HCT116 (cell line): ENCODE results near the gene LRBA. TPM values are rescaled to one million over a fixed set of nuclear protein-coding genes. Genes with fewer than 3 reads are reported as not detected.

Source experiments
- ATAC-seq: fragments of 200-7000 bp; cut with Tn5 transposase; 2 replicates; pipeline ENCODE4 v1.9.1; 2020; ENCODE audit warnings: mild to moderate bottlenecking, moderate library complexity
- BruUV-seq: library from RNA; stranded (reverse); fragments of 400-500 nt; replicated peaks from 2 replicates; lab custom pipeline; 2021; lab: Mats Ljungman, UMichigan
- CTCF ChIA-PET: fragments of 300-600 bp; sonication (Branson Sonifier 250); formaldehyde crosslinking; loops from one replicate; lab custom pipeline; 2021; ENCODE audit warnings: antibody characterized with exemption; lab: Charles Lee
- POLR2A ChIA-PET: fragments of 300-600, 350-600 bp; sonication (Branson Sonifier 250); formaldehyde crosslinking; loops from one replicate; lab custom pipeline; 2021; ENCODE audit warnings: antibody characterized with exemption; lab: Charles Lee
- RAD21 ChIA-PET, 2 experiments: fragments of 300-600 bp; sonication (Branson Sonifier 250); formaldehyde crosslinking; loops; one replicate each; lab custom pipeline; 2023; ENCODE audit warnings: low total read pairs in 2 of 2; ENCODE audit not compliant: uncharacterized antibody in 2 of 2, unreplicated experiment in 2 of 2, low non-redundant PET in 1 of 2; lab: Charles Lee
- DNase-seq: peaks from one replicate; pipeline ENCODE4 v3.0.0-alpha.2; 2010; ENCODE audit warnings: low read depth, low spot score
- H2AFZ ChIP-seq: fragments of 200-600 bp; shearing (Covaris generic), sonication (generic); 2 replicates; pipeline ENCODE4 v1.6.1; 2017; ENCODE audit warnings: low read depth, mixed run types, mixed read lengths, antibody characterized with exemption, low read length; ENCODE audit not compliant: poor library complexity, severe bottlenecking
- H3K27ac ChIP-seq: 2 replicates; pipeline ENCODE4 v1.5.1; 2012; ENCODE audit warnings: low read depth, low read length
- H3K27me3 ChIP-seq: fragments of 200-600 bp; sonication (generic); 2 replicates; pipeline ENCODE4 v1.6.1; 2016; ENCODE audit warnings: mixed run types, low read length, mixed read lengths; ENCODE audit not compliant: insufficient read depth
- H3K36me3 ChIP-seq, 2 experiments: fragments of 200-500 bp in 1 of 2; fragments of 200-600 bp in 1 of 2; sonication (Bioruptor generic) in 1 of 2; sonication (generic) in 1 of 2; 2 replicates each; pipeline versions ENCODE4 v1.5.1 to v1.6.1; 2014 to 2016; ENCODE audit warnings: low read length in 2 of 2, inconsistent platforms in 1 of 2, mixed read lengths in 1 of 2, mixed run types in 1 of 2; ENCODE audit not compliant: insufficient read depth in 2 of 2, control insufficient read depth in 1 of 2
- H3K4me1 ChIP-seq, 2 experiments: fragments of 200-600 bp in 1 of 2; sonication (generic) in 1 of 2; 2 replicates each; pipeline versions ENCODE4 v1.5.1 to v1.6.1; 2012 to 2017; ENCODE audit warnings: low read length in 2 of 2, inconsistent platforms in 1 of 2, mild to moderate bottlenecking in 1 of 2, mixed read lengths in 1 of 2, mixed run types in 1 of 2, moderate library complexity in 1 of 2; ENCODE audit not compliant: insufficient read depth in 2 of 2, control insufficient read depth in 1 of 2
- H3K4me2 ChIP-seq: fragments of 200-600 bp; sonication (generic); 2 replicates; pipeline ENCODE4 v1.6.1; 2017; ENCODE audit warnings: mixed run types, low read length, mixed read lengths
- H3K4me3 ChIP-seq, 2 experiments: fragments of 200-600 bp in 1 of 2; sonication (generic) in 1 of 2; replicated peaks in 1 of 2; 2 replicates each; pipeline ENCODE4 v1.5.1; 2011 to 2016; ENCODE audit warnings: low read length in 2 of 2, control low read depth in 1 of 2, low read depth in 1 of 2, mild to moderate bottlenecking in 1 of 2, mixed read lengths in 1 of 2, mixed run types in 1 of 2
- H3K79me2 ChIP-seq: fragments of 200-600 bp; sonication (generic); 2 replicates; pipeline ENCODE4 v1.6.1; 2017; ENCODE audit warnings: mild to moderate bottlenecking, mixed run types, low read length, moderate library complexity, mixed read lengths; ENCODE audit not compliant: insufficient read depth
- H3K9ac ChIP-seq: fragments of 200-600 bp; sonication (generic); 2 replicates; pipeline ENCODE4 v1.6.1; 2016; ENCODE audit warnings: low read length, mixed read lengths
- H3K9me2 ChIP-seq: fragments of 200-600 bp; sonication (generic), shearing (Covaris generic); 2 replicates; pipeline ENCODE4 v1.6.1; 2017; ENCODE audit warnings: mixed run types, mild to moderate bottlenecking, moderate library complexity; ENCODE audit not compliant: insufficient read depth
- H3K9me3 ChIP-seq, 2 experiments: fragments of 200-500 bp in 1 of 2; fragments of 200-600 bp in 1 of 2; sonication (Bioruptor generic) in 1 of 2; sonication (generic) in 1 of 2; 2 replicates each; pipeline ENCODE4 v1.6.1; 2014 to 2017; ENCODE audit warnings: low read length in 2 of 2, mixed read lengths in 2 of 2, inconsistent platforms in 1 of 2, low read depth in 1 of 2, mild to moderate bottlenecking in 1 of 2, mixed run types in 1 of 2, moderate library complexity in 1 of 2; ENCODE audit not compliant: control insufficient read depth in 1 of 2, insufficient read depth in 1 of 2
- H4K20me1 ChIP-seq: fragments of 200-600 bp; sonication (generic), shearing (Covaris generic); 2 replicates; pipeline ENCODE4 v1.6.1; 2017; ENCODE audit warnings: mixed run types, mild to moderate bottlenecking, moderate library complexity; ENCODE audit not compliant: insufficient read depth
- ATF3 ChIP-seq: IDR thresholded peaks from 2 replicates; pipeline ENCODE4 v1.6.1; 2012
- CBX3 ChIP-seq: IDR thresholded peaks from 2 replicates; pipeline ENCODE4 v1.6.1; 2012; ENCODE audit warnings: low read depth
- CEBPB ChIP-seq: IDR thresholded peaks from 2 replicates; pipeline ENCODE4 v1.6.1; 2012; ENCODE audit warnings: low read depth
- CTCF ChIP-seq, 3 experiments: fragments of 200-600 bp in 1 of 3; sonication (generic) in 1 of 3; IDR thresholded peaks in 2 of 3; conservative IDR thresholded peaks in 1 of 3; 2 replicates each; pipeline ENCODE4 v1.5.1; 2012 to 2017; ENCODE audit warnings: low read depth in 2 of 3, low read length in 2 of 3, antibody characterized with exemption in 1 of 3, borderline replicate concordance in 1 of 3, control low read depth in 1 of 3, mild to moderate bottlenecking in 1 of 3, mixed read lengths in 1 of 3, mixed run types in 1 of 3, moderate library complexity in 1 of 3; ENCODE audit not compliant: insufficient read depth in 1 of 3
- EGR1 ChIP-seq: IDR thresholded peaks from 2 replicates; pipeline ENCODE4 v1.6.1; 2012; ENCODE audit warnings: low read depth
- ELF1 ChIP-seq: IDR thresholded peaks from 2 replicates; pipeline ENCODE4 v1.6.1; 2012; ENCODE audit warnings: low read depth, borderline replicate concordance
- EZH2phosphoT487 ChIP-seq: fragments of 200-600 bp; IDR thresholded peaks from 2 replicates; pipeline ENCODE4 v1.6.1; 2018; ENCODE audit warnings: antibody characterized with exemption, borderline replicate concordance
- FOSL1 ChIP-seq: IDR thresholded peaks from 2 replicates; pipeline ENCODE4 v1.6.1; 2012; ENCODE audit warnings: low read depth
- MAX ChIP-seq: IDR thresholded peaks from 2 replicates; pipeline ENCODE4 v1.6.1; 2012
- POLR2A ChIP-seq: IDR thresholded peaks from 2 replicates; pipeline ENCODE4 v1.7.0; 2011; ENCODE audit warnings: borderline replicate concordance; ENCODE audit not compliant: insufficient read depth, insufficient read length; ENCODE audit errors: extremely low read depth
- POLR2AphosphoS5 ChIP-seq: IDR thresholded peaks from 2 replicates; pipeline ENCODE4 v1.6.1; 2011; ENCODE audit warnings: mild to moderate bottlenecking, low read depth, low read length, moderate library complexity
- RAD21 ChIP-seq: IDR thresholded peaks from 2 replicates; pipeline ENCODE4 v1.6.1; 2012; ENCODE audit warnings: low read depth, mild to moderate bottlenecking
- REST ChIP-seq: IDR thresholded peaks from 2 replicates; pipeline ENCODE4 v1.6.1; 2012; ENCODE audit warnings: low read depth
- SIN3A ChIP-seq: IDR thresholded peaks from 2 replicates; pipeline ENCODE4 v1.6.1; 2012; ENCODE audit warnings: low read depth
- SP1 ChIP-seq: IDR thresholded peaks from 2 replicates; pipeline ENCODE4 v1.6.1; 2012; ENCODE audit warnings: low read depth
- TCF7L2 ChIP-seq: IDR thresholded peaks from 2 replicates; pipeline ENCODE4 v1.7.0; 2011; ENCODE audit warnings: borderline replicate concordance, inconsistent platforms; ENCODE audit not compliant: insufficient read depth, insufficient read length; ENCODE audit errors: extremely low read depth
- YY1 ChIP-seq: IDR thresholded peaks from 2 replicates; pipeline ENCODE4 v1.6.1; 2011; ENCODE audit warnings: low read length, low read depth, moderate library complexity, mild to moderate bottlenecking; ENCODE audit not compliant: insufficient replicate concordance; ENCODE audit errors: extremely low read depth
- ZBTB33 ChIP-seq: IDR thresholded peaks from 2 replicates; pipeline ENCODE4 v1.6.1; 2011; ENCODE audit warnings: mild to moderate bottlenecking, low read length, moderate library complexity; ENCODE audit not compliant: insufficient replicate concordance; ENCODE audit errors: extremely low read depth
- ZFX ChIP-seq: fragments of 450-650 bp; IDR thresholded peaks from 2 replicates; pipeline ENCODE4 v1.6.1; 2017
- ZNF274 ChIP-seq: fragments of 200-500 bp; sonication (Bioruptor generic); IDR thresholded peaks from 2 replicates; pipeline ENCODE4 v1.6.1; 2014; ENCODE audit warnings: mild to moderate bottlenecking, low read depth, low read length, inconsistent platforms
- intact Hi-C: fragments of 100-400 bp; cut with micrococcal nuclease; formaldehyde crosslinking; loops from 2 replicates; pipeline ENCODE4 v1.10.0; 2022
- total RNA-seq: library from RNA; stranded (reverse); gene quantifications from one replicate; pipeline ENCODE4 v1.2.1, GENCODE V29; 2021; ENCODE audit not compliant: unreplicated experiment

LRBA gene
- total RNA-seq, 1 experiment from 2014 or later, result 79.8 TPM

- H2AFZ ChIP-seq, result no peak overlapping the region
- no peak overlapping the region for H3K27ac ChIP-seq
- no peak overlapping the region for H3K4me3 ChIP-seq
- no peaks in the 10 kb centered on the region for H3K9me3 ChIP-seq
- TF ChIP-seq CBX3, result no peak
- TF ChIP-seq EGR1, result no peak
- no peak for TF ChIP-seq SIN3A
- no peak for TF ChIP-seq ZBTB33
- TF ChIP-seq YY1, result no peak
- TF ChIP-seq ATF3, result no peak
- TF ChIP-seq FOSL1, result no peak
- TF ChIP-seq ELF1, result no peak
- no peak for TF ChIP-seq SP1
- TF ChIP-seq CEBPB, result no peak
- no peak for TF ChIP-seq ZNF274
- TF ChIP-seq TCF7L2, result no peak
- TF ChIP-seq POLR2AphosphoS5, result no peak
- no peak for TF ChIP-seq MAX
- TF ChIP-seq RAD21, result no peak
- no peak for TF ChIP-seq ZFX
- no peak for TF ChIP-seq POLR2A
- TF ChIP-seq REST, result no peak
- no peak for TF ChIP-seq EZH2phosphoT487
- no peak for TF ChIP-seq CTCF (IDR thresholded peaks at IDR 0.05 in 2 of 3, conservative IDR thresholded peaks at IDR 0.05 in 1 of 3; ENCODE audit: borderline replicate concordance in 1 of 3, insufficient read depth in 1 of 3, low read depth in 2 of 3, low read length in 2 of 3)
- POLR2A ChIA-PET, result no interaction called here
- DNase-seq, result no peak
- intact Hi-C loops, result no loop called here
- no peaks in the 10 kb centered on the region for H3K27me3 ChIP-seq
- H3K4me1 ChIP-seq, result no peaks in the 10 kb centered on the region
- no peak overlapping the region for H3K9ac ChIP-seq
- H4K20me1 ChIP-seq, result no peaks in the 10 kb centered on the region
- no peaks in the 10 kb centered on the region for H3K9me2 ChIP-seq
- ATAC-seq, result no peak
- no peaks in the 10 kb centered on the region for H3K36me3 ChIP-seq
- no peak overlapping the region for H3K4me2 ChIP-seq
- RAD21 ChIA-PET, result no interaction called here
- CTCF ChIA-PET, result no interaction called here
- no peaks in the 10 kb centered on the region for H3K79me2 ChIP-seq
- no TSS peak for BruUV-seq
These were observed 578.3 kb downstream of the LRBA start for GRCh38 chr4:150436598-150437370.
